ENCODE data around the gene DHRS4. TPM values are rescaled to one million over a fixed set of nuclear protein-coding genes. Genes with fewer than 3 reads are reported as not detected.
"Not testable (repeated sequence)": the region's sequence is repeated elsewhere in the genome, so short reads cannot be mapped to it uniquely, and the experiment has no call there.

The DHRS4 gene
- total RNA-seq, 2 donors from 2014 or later = 37.0 to 40.6 TPM

- intact Hi-C loops (cut with DNase I) = loop anchor here (5.0 kb wide), 1 partner anchor 318 kb away; no protein-coding TSS in a partner anchor
- no peak for DNase-seq (ENCODE audit: low spot score)
- Histone ChIP-seq H3K27ac (no peak overlapping the region), H3K4me1 (replicated peaks) (peaks cover 5% of the 10 kb centered on the region), H3K9me3 (no peaks in the 10 kb centered on the region), H3K27me3 (replicated peaks; ENCODE audit: insufficient read depth) (no peaks in the 10 kb centered on the region), H3K4me3 (no peak overlapping the region), H3K36me3 (no peaks in the 10 kb centered on the region)
- TF ChIP-seq POLR2AphosphoS5 (IDR thresholded peaks at IDR 0.05) (no peak), CTCF (IDR thresholded peaks at IDR 0.05) (no peak), POLR2A (IDR thresholded peaks at IDR 0.05) (no peak)
- WGBS = 95% methylated on average over 6 of the region's 6 CpGs
These were observed 3.0 kb upstream of the DHRS4 start for GRCh38 chr14:23950411-23951135.

GRCh38 chr14:23951136-23951466 is 2.5 kb upstream of the DHRS4 start:
- 83% methylated on average over 3 of the region's 3 CpGs for WGBS
- not testable (repeated sequence) for H3K36me3 ChIP-seq; DNase-seq (ENCODE audit: low spot score); H3K4me3 ChIP-seq; H3K27me3 ChIP-seq (replicated peaks; ENCODE audit: insufficient read depth); H3K4me1 ChIP-seq (replicated peaks); H3K27ac ChIP-seq; H3K9me3 ChIP-seq
- intact Hi-C loops (cut with DNase I) = loop anchor here (5.0 kb wide), 1 partner anchor 319 kb away; no protein-coding TSS in a partner anchor

GRCh38 chr14:23951590-23952201 is 1.9 kb upstream of the DHRS4 start:
- H3K27me3 ChIP-seq (replicated peaks; ENCODE audit: insufficient read depth) = no peaks in the 10 kb centered on the region
- no peak for DNase-seq (ENCODE audit: low spot score)
- WGBS = 53% methylated on average over 8 of the region's 8 CpGs
- H3K9me3 ChIP-seq = no peaks in the 10 kb centered on the region
- H3K4me3 ChIP-seq = no peak overlapping the region
- no peak for TF ChIP-seq CTCF (IDR thresholded peaks at IDR 0.05)
- TF ChIP-seq POLR2AphosphoS5 (IDR thresholded peaks at IDR 0.05) = no peak
- TF ChIP-seq POLR2A (IDR thresholded peaks at IDR 0.05) = no peak
- no peaks in the 10 kb centered on the region for H3K36me3 ChIP-seq
- H3K27ac ChIP-seq = no peak overlapping the region
- intact Hi-C loops (cut with DNase I) = loop anchor here (5.0 kb wide), 1 partner anchor 319 kb away; no protein-coding TSS in a partner anchor
- peaks cover 5% of the 10 kb centered on the region for H3K4me1 ChIP-seq (replicated peaks)

GRCh38 chr14:23953116-23953463 is 480 bp upstream of the DHRS4 start:
- not testable (repeated sequence) for DNase-seq (ENCODE audit: low spot score); H3K27me3 ChIP-seq (replicated peaks; ENCODE audit: insufficient read depth); H3K9me3 ChIP-seq; H3K36me3 ChIP-seq; H3K4me1 ChIP-seq (replicated peaks)
- WGBS = 39% methylated on average over 6 of the region's 6 CpGs
- H3K4me3 ChIP-seq = peak overlapping the region; percentile 64 to 68
- H3K27ac ChIP-seq = peak overlapping the region; percentile 86 to 87
- intact Hi-C loops (cut with DNase I) = loop anchor here (5.0 kb wide), 1 partner anchor 321 kb away; no protein-coding TSS in a partner anchor

GRCh38 chr14:23954279-23954614 is 677 bp downstream of the DHRS4 start:
- 9% methylated on average over 6 of the region's 6 CpGs for WGBS
- DNase-seq (ENCODE audit: low spot score); H3K4me1 ChIP-seq (replicated peaks); H3K27me3 ChIP-seq (replicated peaks; ENCODE audit: insufficient read depth); H3K36me3 ChIP-seq; H3K9me3 ChIP-seq: not testable (repeated sequence)
- Histone ChIP-seq H3K4me3 (peak overlapping the region; percentile 64 to 68), H3K27ac (peak overlapping the region; percentile 86 to 87)
- intact Hi-C loops (cut with DNase I) = loop anchor here (5.0 kb wide), 1 partner anchor 322 kb away; no protein-coding TSS in a partner anchor

- intact Hi-C loops (cut with DNase I) = loop anchor here (5.0 kb wide), 1 partner anchor 323 kb away; no protein-coding TSS in a partner anchor
- H3K4me1 ChIP-seq (replicated peaks); H3K27me3 ChIP-seq (replicated peaks; ENCODE audit: insufficient read depth); H3K4me3 ChIP-seq; H3K36me3 ChIP-seq; H3K27ac ChIP-seq; H3K9me3 ChIP-seq: not testable (repeated sequence)
- WGBS = 23% methylated on average over 19 of the region's 20 CpGs
- peak; percentile 21 for DNase-seq (ENCODE audit: low spot score)
These were observed 1.4 kb downstream of the DHRS4 start for GRCh38 chr14:23954965-23955364.

- 93% methylated on average over 2 of the region's 2 CpGs for WGBS
- intact Hi-C loops (cut with DNase I); H3K4me1 ChIP-seq (replicated peaks); H3K9me3 ChIP-seq; H3K4me3 ChIP-seq; H3K27ac ChIP-seq; H3K36me3 ChIP-seq; DNase-seq (ENCODE audit: low spot score); H3K27me3 ChIP-seq (replicated peaks; ENCODE audit: insufficient read depth): not testable (repeated sequence)
These were observed 2.2 kb downstream of the DHRS4 start for GRCh38 chr14:23955811-23956210.

GRCh38 chr14:23957913-23958569 is 4.5 kb downstream of the DHRS4 start:
- H3K4me1 ChIP-seq (replicated peaks); H3K36me3 ChIP-seq; DNase-seq (ENCODE audit: low spot score); H3K27me3 ChIP-seq (replicated peaks; ENCODE audit: insufficient read depth); intact Hi-C loops (cut with DNase I); H3K9me3 ChIP-seq; H3K4me3 ChIP-seq; H3K27ac ChIP-seq: not testable (repeated sequence)
- whole genome bisulfite sequencing = 85% methylated on average over 9 of the region's 9 CpGs

GRCh38 chr14:23960899-23961298 is 7.3 kb downstream of the DHRS4 start:
- intact Hi-C loops (cut with DNase I); H3K27me3 ChIP-seq (replicated peaks; ENCODE audit: insufficient read depth); H3K36me3 ChIP-seq; H3K4me1 ChIP-seq (replicated peaks); DNase-seq (ENCODE audit: low spot score); H3K9me3 ChIP-seq; H3K27ac ChIP-seq; H3K4me3 ChIP-seq: not testable (repeated sequence)

- intact Hi-C loops (cut with DNase I); H3K4me3 ChIP-seq; H3K27me3 ChIP-seq (replicated peaks; ENCODE audit: insufficient read depth); H3K36me3 ChIP-seq; H3K4me1 ChIP-seq (replicated peaks); H3K27ac ChIP-seq; H3K9me3 ChIP-seq; DNase-seq (ENCODE audit: low spot score): not testable (repeated sequence)
- 0% methylated on average over 1 of the region's 2 CpGs for WGBS
These were observed 8.1 kb downstream of the DHRS4 start for GRCh38 chr14:23961704-23962103.
